GM23338 (cell line): ENCODE measurements around the gene LRIG1. TPM values are rescaled to one million over a fixed set of nuclear protein-coding genes. Genes with fewer than 3 reads are reported as not detected.
A peak's percentile ranks its signal among the peaks of the same experiment; 100 is the strongest.

ENCODE experiments used
- ATAC-seq: fragments of 200-7000 bp; cut with Tn5 transposase; 3 replicates; pipeline ENCODE4 v1.9.1; 2020
- DNase-seq: peaks from one replicate; pipeline ENCODE4 v3.0.0-alpha.2; 2015; ENCODE audit warnings: low spot score
- H2AFZ ChIP-seq: fragments of 200-600 bp; sonication (generic); 2 replicates; pipeline ENCODE4 v1.8.0; 2016; ENCODE audit warnings: antibody characterized with exemption, mild to moderate bottlenecking, moderate library complexity
- H3F3A ChIP-seq: fragments of 200-600 bp; sonication (generic); replicated peaks from 2 replicates; pipeline ENCODE4 v1.8.0; 2017; ENCODE audit warnings: antibody characterized with exemption, mixed run types, low read depth
- H3K27ac ChIP-seq: fragments of 200-600 bp; sonication (generic); 2 replicates; pipeline ENCODE4 v1.6.1; 2016; ENCODE audit warnings: low read depth
- H3K27me3 ChIP-seq: fragments of 200-600 bp; sonication (generic); 2 replicates; pipeline ENCODE4 v1.8.0; 2016; ENCODE audit warnings: mild to moderate bottlenecking, mixed run types, moderate library complexity; ENCODE audit not compliant: insufficient read depth
- H3K36me3 ChIP-seq: fragments of 200-600 bp; sonication (generic); 2 replicates; pipeline ENCODE4 v1.8.0; 2016; ENCODE audit warnings: mild to moderate bottlenecking; ENCODE audit not compliant: insufficient read depth
- H3K4me1 ChIP-seq: fragments of 200-600 bp; sonication (generic); 2 replicates; pipeline ENCODE4 v1.8.0; 2016; ENCODE audit warnings: mild to moderate bottlenecking, moderate library complexity; ENCODE audit not compliant: insufficient read depth
- H3K4me2 ChIP-seq: fragments of 200-600 bp; sonication (generic); 2 replicates; pipeline ENCODE4 v1.7.1; 2017; ENCODE audit warnings: mixed run types
- H3K4me3 ChIP-seq: fragments of 200-600 bp; sonication (generic); 2 replicates; pipeline ENCODE4 v1.6.1; 2016; ENCODE audit warnings: mixed run types
- H3K79me2 ChIP-seq: fragments of 200-600 bp; sonication (generic); replicated peaks from 2 replicates; pipeline ENCODE4 v1.8.0; 2017; ENCODE audit warnings: mild to moderate bottlenecking; ENCODE audit not compliant: insufficient read depth
- H3K9me2 ChIP-seq: fragments of 200-600 bp; sonication (generic); 2 replicates; pipeline ENCODE4 v1.8.0; 2017; ENCODE audit not compliant: insufficient read depth
- H4K20me1 ChIP-seq: fragments of 200-600 bp; sonication (generic); replicated peaks from 2 replicates; pipeline ENCODE4 v1.8.0; 2017; ENCODE audit warnings: mild to moderate bottlenecking; ENCODE audit not compliant: insufficient read depth
- H3K27ac Mint-ChIP-seq: 2 replicates; pipeline ENCODE4 v1.8.0; 2020; ENCODE audit warnings: inconsistent platforms, mild to moderate bottlenecking, moderate library complexity, mixed read lengths
- H3K27me3 Mint-ChIP-seq: 3 replicates; pipeline ENCODE4 v1.8.0; 2022; ENCODE audit warnings: low read depth, mild to moderate bottlenecking, moderate library complexity, mixed read lengths, inconsistent platforms; ENCODE audit not compliant: insufficient read depth, poor library complexity
- H3K36me3 Mint-ChIP-seq: 3 replicates; pipeline ENCODE4 v1.8.0; 2021; ENCODE audit warnings: low read depth, mild to moderate bottlenecking, inconsistent platforms, moderate library complexity, mixed read lengths
- H3K4me1 Mint-ChIP-seq: 3 replicates; pipeline ENCODE4 v1.8.0; 2020; ENCODE audit warnings: mild to moderate bottlenecking, inconsistent platforms, mixed read lengths
- H3K4me3 Mint-ChIP-seq: 3 replicates; pipeline ENCODE4 v1.8.0; 2021; ENCODE audit warnings: moderate library complexity, mild to moderate bottlenecking, inconsistent platforms, mixed read lengths
- H3K9me3 Mint-ChIP-seq: 3 replicates; pipeline ENCODE4 v1.8.0; 2020; ENCODE audit warnings: moderate library complexity, mild to moderate bottlenecking, inconsistent platforms, mixed read lengths
- CREB1 ChIP-seq: fragments of 250-450 bp; sonication (Bioruptor Pico); IDR thresholded peaks from 2 replicates; pipeline ENCODE4 v1.5.0; 2020; ENCODE audit warnings: low read depth, mild to moderate bottlenecking, moderate library complexity
- CTCF ChIP-seq, 2 experiments: fragments of 200-600 bp in 1 of 2; sonication (generic) in 1 of 2; conservative IDR thresholded peaks; 2 replicates each; pipeline versions ENCODE4 v1.5.1 to v1.6.1; 2016 to 2017; ENCODE audit warnings: antibody characterized with exemption in 2 of 2, low read depth in 2 of 2, mild to moderate bottlenecking in 2 of 2, moderate library complexity in 1 of 2
- EZH2 ChIP-seq: fragments of 200-600 bp; sonication (generic); IDR thresholded peaks from one replicate; pipeline ENCODE4 v1.8.0; 2017; ENCODE audit warnings: antibody characterized with exemption, mild to moderate bottlenecking, low read depth; ENCODE audit not compliant: unreplicated experiment
- EZH2phosphoT487 ChIP-seq: fragments of 200-600 bp; sonication (generic); IDR thresholded peaks from one replicate; pipeline ENCODE4 v1.8.1; 2018; ENCODE audit warnings: antibody characterized with exemption; ENCODE audit not compliant: unreplicated experiment
- JUNB ChIP-seq: IDR thresholded peaks from one replicate; pipeline ENCODE4 v1.6.1; 2016; ENCODE audit warnings: antibody characterized with exemption; ENCODE audit not compliant: unreplicated experiment
- NANOG ChIP-seq: IDR thresholded peaks from 2 replicates; pipeline ENCODE4 v1.6.1; 2016; ENCODE audit warnings: antibody characterized with exemption, borderline replicate concordance
- POLR2AphosphoS5 ChIP-seq: IDR thresholded peaks from 2 replicates; pipeline ENCODE4 v1.6.1; 2016; ENCODE audit warnings: antibody characterized with exemption, low read depth
- STAT1 ChIP-seq: IDR thresholded peaks from one replicate; pipeline ENCODE4 v1.6.1; 2016; ENCODE audit warnings: antibody characterized with exemption; ENCODE audit not compliant: unreplicated experiment
- ZNF114 ChIP-seq: fragments of 250-450 bp; sonication (Bioruptor Pico); IDR thresholded peaks from 2 replicates; pipeline ENCODE4 v1.5.0; 2020; ENCODE audit warnings: mild to moderate bottlenecking, moderate library complexity
- ZNF331 ChIP-seq: fragments of 250-450 bp; sonication (Bioruptor Pico); IDR thresholded peaks from 2 replicates; pipeline ENCODE4 v1.5.0; 2020; ENCODE audit warnings: low read depth, mild to moderate bottlenecking, moderate library complexity
- polyA plus RNA-seq: library from polyadenylated mRNA; unstranded; fragments of >200 nt; fragmentation: Nextera tagmentation; extraction: Ambion mirVana; gene quantifications from 2 replicates; pipeline ENCODE4 v1.2.1, GENCODE V29; 2016
- total RNA-seq: library from RNA; depleted of rRNA; stranded (reverse); fragments of >200 nt; shearing (Covaris generic); gene quantifications from 2 replicates; pipeline ENCODE4 v1.2.3, GENCODE V29; 2014
- TF ChIP-seq, protein P1 (sequence below): fragments of 250-450 bp; sonication (Bioruptor Pico); IDR thresholded peaks from 2 replicates; pipeline ENCODE4 v1.5.0; 2020; ENCODE audit warnings: mild to moderate bottlenecking, moderate library complexity
- TF ChIP-seq, protein P2 (sequence below): IDR thresholded peaks from one replicate; pipeline ENCODE4 v1.6.1; 2018; ENCODE audit warnings: antibody characterized with exemption; ENCODE audit not compliant: unreplicated experiment
- TF ChIP-seq, protein P3 (sequence below): IDR thresholded peaks from 2 replicates; pipeline ENCODE4 v1.6.1; 2016; ENCODE audit warnings: antibody characterized with exemption

The LRIG1 gene
- total and polyA plus RNA-seq, 2 experiments from 2014 or later = 40.0 to 134 TPM

- peaks cover 100% of the 10 kb centered on the region for H3K79me2 ChIP-seq
Observed at GRCh38 chr3:66487465-66487864, 13.4 kb downstream of the LRIG1 start.

More at GRCh38 chr3:66487465-66487864, 13.4 kb downstream of the LRIG1 start:
- H3K4me3 ChIP-seq = no peak overlapping the region
- TF ChIP-seq, protein P1, sequence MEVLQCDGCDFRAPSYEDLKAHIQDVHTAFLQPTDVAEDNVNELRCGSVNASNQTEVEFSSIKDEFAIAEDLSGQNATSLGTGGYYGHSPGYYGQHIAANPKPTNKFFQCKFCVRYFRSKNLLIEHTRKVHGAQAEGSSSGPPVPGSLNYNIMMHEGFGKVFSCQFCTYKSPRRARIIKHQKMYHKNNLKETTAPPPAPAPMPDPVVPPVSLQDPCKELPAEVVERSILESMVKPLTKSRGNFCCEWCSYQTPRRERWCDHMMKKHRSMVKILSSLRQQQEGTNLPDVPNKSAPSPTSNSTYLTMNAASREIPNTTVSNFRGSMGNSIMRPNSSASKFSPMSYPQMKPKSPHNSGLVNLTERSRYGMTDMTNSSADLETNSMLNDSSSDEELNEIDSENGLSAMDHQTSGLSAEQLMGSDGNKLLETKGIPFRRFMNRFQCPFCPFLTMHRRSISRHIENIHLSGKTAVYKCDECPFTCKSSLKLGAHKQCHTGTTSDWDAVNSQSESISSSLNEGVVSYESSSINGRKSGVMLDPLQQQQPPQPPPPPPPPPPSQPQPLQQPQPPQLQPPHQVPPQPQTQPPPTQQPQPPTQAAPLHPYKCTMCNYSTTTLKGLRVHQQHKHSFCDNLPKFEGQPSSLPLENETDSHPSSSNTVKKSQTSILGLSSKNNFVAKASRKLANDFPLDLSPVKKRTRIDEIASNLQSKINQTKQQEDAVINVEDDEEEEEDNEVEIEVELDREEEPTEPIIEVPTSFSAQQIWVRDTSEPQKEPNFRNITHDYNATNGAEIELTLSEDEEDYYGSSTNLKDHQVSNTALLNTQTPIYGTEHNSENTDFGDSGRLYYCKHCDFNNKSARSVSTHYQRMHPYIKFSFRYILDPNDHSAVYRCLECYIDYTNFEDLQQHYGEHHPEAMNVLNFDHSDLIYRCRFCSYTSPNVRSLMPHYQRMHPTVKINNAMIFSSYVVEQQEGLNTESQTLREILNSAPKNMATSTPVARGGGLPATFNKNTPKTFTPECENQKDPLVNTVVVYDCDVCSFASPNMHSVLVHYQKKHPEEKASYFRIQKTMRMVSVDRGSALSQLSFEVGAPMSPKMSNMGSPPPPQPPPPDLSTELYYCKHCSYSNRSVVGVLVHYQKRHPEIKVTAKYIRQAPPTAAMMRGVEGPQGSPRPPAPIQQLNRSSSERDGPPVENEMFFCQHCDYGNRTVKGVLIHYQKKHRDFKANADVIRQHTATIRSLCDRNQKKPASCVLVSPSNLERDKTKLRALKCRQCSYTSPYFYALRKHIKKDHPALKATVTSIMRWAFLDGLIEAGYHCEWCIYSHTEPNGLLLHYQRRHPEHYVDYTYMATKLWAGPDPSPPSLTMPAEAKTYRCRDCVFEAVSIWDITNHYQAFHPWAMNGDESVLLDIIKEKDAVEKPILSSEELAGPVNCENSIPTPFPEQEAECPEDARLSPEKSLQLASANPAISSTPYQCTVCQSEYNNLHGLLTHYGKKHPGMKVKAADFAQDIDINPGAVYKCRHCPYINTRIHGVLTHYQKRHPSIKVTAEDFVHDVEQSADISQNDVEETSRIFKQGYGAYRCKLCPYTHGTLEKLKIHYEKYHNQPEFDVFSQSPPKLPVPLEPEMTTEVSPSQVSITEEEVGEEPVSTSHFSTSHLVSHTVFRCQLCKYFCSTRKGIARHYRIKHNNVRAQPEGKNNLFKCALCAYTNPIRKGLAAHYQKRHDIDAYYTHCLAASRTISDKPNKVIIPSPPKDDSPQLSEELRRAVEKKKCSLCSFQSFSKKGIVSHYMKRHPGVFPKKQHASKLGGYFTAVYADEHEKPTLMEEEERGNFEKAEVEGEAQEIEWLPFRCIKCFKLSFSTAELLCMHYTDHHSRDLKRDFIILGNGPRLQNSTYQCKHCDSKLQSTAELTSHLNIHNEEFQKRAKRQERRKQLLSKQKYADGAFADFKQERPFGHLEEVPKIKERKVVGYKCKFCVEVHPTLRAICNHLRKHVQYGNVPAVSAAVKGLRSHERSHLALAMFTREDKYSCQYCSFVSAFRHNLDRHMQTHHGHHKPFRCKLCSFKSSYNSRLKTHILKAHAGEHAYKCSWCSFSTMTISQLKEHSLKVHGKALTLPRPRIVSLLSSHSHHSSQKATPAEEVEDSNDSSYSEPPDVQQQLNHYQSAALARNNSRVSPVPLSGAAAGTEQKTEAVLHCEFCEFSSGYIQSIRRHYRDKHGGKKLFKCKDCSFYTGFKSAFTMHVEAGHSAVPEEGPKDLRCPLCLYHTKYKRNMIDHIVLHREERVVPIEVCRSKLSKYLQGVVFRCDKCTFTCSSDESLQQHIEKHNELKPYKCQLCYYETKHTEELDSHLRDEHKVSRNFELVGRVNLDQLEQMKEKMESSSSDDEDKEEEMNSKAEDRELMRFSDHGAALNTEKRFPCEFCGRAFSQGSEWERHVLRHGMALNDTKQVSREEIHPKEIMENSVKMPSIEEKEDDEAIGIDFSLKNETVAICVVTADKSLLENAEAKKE (CRISPR knock-in tag) = no peak
- TF ChIP-seq EZH2phosphoT487 = no peak
- TF ChIP-seq NANOG = no peak
- TF ChIP-seq CTCF (conservative IDR thresholded peaks at IDR 0.05; ENCODE audit: low read depth in 2 of 2) = no peak
- TF ChIP-seq ZNF114 (CRISPR knock-in tag) = no peak
- TF ChIP-seq, protein P2, sequence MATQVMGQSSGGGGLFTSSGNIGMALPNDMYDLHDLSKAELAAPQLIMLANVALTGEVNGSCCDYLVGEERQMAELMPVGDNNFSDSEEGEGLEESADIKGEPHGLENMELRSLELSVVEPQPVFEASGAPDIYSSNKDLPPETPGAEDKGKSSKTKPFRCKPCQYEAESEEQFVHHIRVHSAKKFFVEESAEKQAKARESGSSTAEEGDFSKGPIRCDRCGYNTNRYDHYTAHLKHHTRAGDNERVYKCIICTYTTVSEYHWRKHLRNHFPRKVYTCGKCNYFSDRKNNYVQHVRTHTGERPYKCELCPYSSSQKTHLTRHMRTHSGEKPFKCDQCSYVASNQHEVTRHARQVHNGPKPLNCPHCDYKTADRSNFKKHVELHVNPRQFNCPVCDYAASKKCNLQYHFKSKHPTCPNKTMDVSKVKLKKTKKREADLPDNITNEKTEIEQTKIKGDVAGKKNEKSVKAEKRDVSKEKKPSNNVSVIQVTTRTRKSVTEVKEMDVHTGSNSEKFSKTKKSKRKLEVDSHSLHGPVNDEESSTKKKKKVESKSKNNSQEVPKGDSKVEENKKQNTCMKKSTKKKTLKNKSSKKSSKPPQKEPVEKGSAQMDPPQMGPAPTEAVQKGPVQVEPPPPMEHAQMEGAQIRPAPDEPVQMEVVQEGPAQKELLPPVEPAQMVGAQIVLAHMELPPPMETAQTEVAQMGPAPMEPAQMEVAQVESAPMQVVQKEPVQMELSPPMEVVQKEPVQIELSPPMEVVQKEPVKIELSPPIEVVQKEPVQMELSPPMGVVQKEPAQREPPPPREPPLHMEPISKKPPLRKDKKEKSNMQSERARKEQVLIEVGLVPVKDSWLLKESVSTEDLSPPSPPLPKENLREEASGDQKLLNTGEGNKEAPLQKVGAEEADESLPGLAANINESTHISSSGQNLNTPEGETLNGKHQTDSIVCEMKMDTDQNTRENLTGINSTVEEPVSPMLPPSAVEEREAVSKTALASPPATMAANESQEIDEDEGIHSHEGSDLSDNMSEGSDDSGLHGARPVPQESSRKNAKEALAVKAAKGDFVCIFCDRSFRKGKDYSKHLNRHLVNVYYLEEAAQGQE = no peak
- no peak for TF ChIP-seq CREB1 (CRISPR knock-in tag)
- no peak for TF ChIP-seq JUNB
- TF ChIP-seq POLR2AphosphoS5 = no peak
- TF ChIP-seq, protein P3, sequence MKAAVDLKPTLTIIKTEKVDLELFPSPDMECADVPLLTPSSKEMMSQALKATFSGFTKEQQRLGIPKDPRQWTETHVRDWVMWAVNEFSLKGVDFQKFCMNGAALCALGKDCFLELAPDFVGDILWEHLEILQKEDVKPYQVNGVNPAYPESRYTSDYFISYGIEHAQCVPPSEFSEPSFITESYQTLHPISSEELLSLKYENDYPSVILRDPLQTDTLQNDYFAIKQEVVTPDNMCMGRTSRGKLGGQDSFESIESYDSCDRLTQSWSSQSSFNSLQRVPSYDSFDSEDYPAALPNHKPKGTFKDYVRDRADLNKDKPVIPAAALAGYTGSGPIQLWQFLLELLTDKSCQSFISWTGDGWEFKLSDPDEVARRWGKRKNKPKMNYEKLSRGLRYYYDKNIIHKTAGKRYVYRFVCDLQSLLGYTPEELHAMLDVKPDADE = no peak
- TF ChIP-seq STAT1 = no peak
- TF ChIP-seq ZNF331 (CRISPR knock-in tag) = no peak
- no peak for TF ChIP-seq EZH2
- ATAC-seq = no peak
- Mint-ChIP-seq H3K27ac (0 out of 2 replicates have a peak overlapping the region, but pooled peaks have one; percentile 2), H3K36me3 (peaks cover 17% of the 10 kb centered on the region; the same call in 2 of the 3 replicates), H3K4me3 (peak overlapping the region; percentile 0; the same call in 1 of the 3 replicates), H3K4me1 (peaks cover 88% of the 10 kb centered on the region), H3K27me3 (peaks cover 7% of the 10 kb centered on the region), H3K9me3 (no peaks in the 10 kb centered on the region)
- no peaks in the 10 kb centered on the region for H3K36me3 ChIP-seq
- peaks cover 42% of the 10 kb centered on the region for H4K20me1 ChIP-seq
- peak overlapping the region; percentile 8; the same call in 1 of the 2 replicates for H3K27ac ChIP-seq
- H2AFZ ChIP-seq = no peak overlapping the region
- DNase-seq = no peak
- H3K27me3 ChIP-seq = no peaks in the 10 kb centered on the region
- no peaks in the 10 kb centered on the region for H3K9me2 ChIP-seq
- H3K4me2 ChIP-seq = peak overlapping the region; percentile 76; the same call in 1 of the 2 replicates
- peaks cover 95% of the 10 kb centered on the region for H3K4me1 ChIP-seq
- 0 out of 2 replicates have a peak, but pooled peaks cover 4% of the 10 kb centered on the region for H3F3A ChIP-seq
